Calu3 (cell line): Measurements from ENCODE around the gene GCAT. TPM values are rescaled to one million over a fixed set of nuclear protein-coding genes. Genes with fewer than 3 reads are reported as not detected.

Experiments used
- BruUV-seq: library from RNA; stranded (reverse); fragments of 400-500 nt; replicated peaks from 2 replicates; lab custom pipeline; 2021; lab: Mats Ljungman, UMichigan
- CTCF ChIA-PET: fragments of 300-600 bp; sonication (Branson Sonifier 250); formaldehyde crosslinking; loops from one replicate; lab custom pipeline; 2022; ENCODE audit warnings: antibody characterized with exemption; lab: Charles Lee
- DNase-seq: peaks from one replicate; pipeline ENCODE4 v3.0.0; 2022
- H3K27ac Mint-ChIP-seq: one replicate; pipeline ENCODE4 v1.8.0; 2022; ENCODE audit warnings: mixed read lengths; ENCODE audit not compliant: unreplicated experiment
- H3K27me3 Mint-ChIP-seq: one replicate; pipeline ENCODE4 v1.8.0; 2022; ENCODE audit warnings: mixed read lengths; ENCODE audit not compliant: unreplicated experiment
- H3K36me3 Mint-ChIP-seq: one replicate; pipeline ENCODE4 v1.8.0; 2022; ENCODE audit warnings: mild to moderate bottlenecking, moderate library complexity, mixed read lengths; ENCODE audit not compliant: insufficient read depth, unreplicated experiment
- H3K4me1 Mint-ChIP-seq: one replicate; pipeline ENCODE4 v1.8.0; 2022; ENCODE audit warnings: mild to moderate bottlenecking, low read depth, mixed read lengths; ENCODE audit not compliant: unreplicated experiment
- H3K4me3 Mint-ChIP-seq: one replicate; pipeline ENCODE4 v1.8.0; 2022; ENCODE audit warnings: mild to moderate bottlenecking, low read depth, moderate library complexity, mixed read lengths; ENCODE audit not compliant: unreplicated experiment
- H3K9me3 Mint-ChIP-seq: one replicate; pipeline ENCODE4 v1.8.0; 2022; ENCODE audit warnings: low read depth, mixed read lengths; ENCODE audit not compliant: unreplicated experiment
- intact Hi-C: fragments of 100-400 bp; cut with micrococcal nuclease; formaldehyde crosslinking; loops from one replicate; pipeline ENCODE4 v1.10.0; 2022; ENCODE audit not compliant: unreplicated experiment
- total RNA-seq: library from RNA; stranded (reverse); gene quantifications from 2 replicates; pipeline ENCODE4 v1.2.3, GENCODE V29; 2022
- TF ChIP-seq, protein P1 (sequence below): fragments of 200-600 bp; IDR thresholded peaks from one replicate; pipeline ENCODE4 v1.8.0; 2022; ENCODE audit warnings: antibody characterized with exemption; ENCODE audit not compliant: unreplicated experiment

The GCAT gene
- total RNA-seq, 1 experiment from 2014 or later, result 22.7 TPM

DNA sequence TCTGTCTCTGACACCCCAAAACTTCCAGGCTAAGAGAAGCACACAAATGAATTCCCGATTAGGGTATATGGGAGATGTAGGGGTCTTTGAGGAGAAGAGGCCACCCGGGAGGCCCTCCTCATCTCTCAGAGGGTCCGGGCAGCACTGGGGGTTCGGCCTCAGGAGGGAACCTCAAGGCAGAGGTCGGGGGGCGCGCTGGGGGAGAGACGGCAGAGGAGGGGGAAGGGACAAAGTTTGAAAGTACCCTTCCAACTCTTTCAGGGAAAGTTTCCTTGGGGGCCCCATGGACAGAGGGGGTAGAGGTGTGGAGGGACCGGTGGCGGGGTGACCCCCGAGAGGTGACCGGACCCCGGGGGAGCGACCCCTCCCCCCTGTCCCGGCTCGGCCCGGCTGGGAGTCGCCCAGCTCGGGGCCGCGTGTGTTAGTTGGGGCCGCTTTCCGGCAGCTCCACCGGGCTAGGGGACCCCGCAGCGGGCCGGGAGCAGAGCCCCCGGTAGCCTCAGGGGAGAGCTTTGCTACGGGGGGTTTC, 3.3 kb upstream of the GCAT start:
- BruUV-seq, result TSS peak; percentile 80
- peaks cover 16% of the 10 kb centered on the region for H3K4me1 Mint-ChIP-seq
- peaks cover 16% of the 10 kb centered on the region for H3K27me3 Mint-ChIP-seq
- peak overlapping the region; percentile 29 for H3K27ac Mint-ChIP-seq
- DNase-seq, result no peak
- peaks cover 63% of the 10 kb centered on the region for H3K36me3 Mint-ChIP-seq
- TF ChIP-seq, protein P1, sequence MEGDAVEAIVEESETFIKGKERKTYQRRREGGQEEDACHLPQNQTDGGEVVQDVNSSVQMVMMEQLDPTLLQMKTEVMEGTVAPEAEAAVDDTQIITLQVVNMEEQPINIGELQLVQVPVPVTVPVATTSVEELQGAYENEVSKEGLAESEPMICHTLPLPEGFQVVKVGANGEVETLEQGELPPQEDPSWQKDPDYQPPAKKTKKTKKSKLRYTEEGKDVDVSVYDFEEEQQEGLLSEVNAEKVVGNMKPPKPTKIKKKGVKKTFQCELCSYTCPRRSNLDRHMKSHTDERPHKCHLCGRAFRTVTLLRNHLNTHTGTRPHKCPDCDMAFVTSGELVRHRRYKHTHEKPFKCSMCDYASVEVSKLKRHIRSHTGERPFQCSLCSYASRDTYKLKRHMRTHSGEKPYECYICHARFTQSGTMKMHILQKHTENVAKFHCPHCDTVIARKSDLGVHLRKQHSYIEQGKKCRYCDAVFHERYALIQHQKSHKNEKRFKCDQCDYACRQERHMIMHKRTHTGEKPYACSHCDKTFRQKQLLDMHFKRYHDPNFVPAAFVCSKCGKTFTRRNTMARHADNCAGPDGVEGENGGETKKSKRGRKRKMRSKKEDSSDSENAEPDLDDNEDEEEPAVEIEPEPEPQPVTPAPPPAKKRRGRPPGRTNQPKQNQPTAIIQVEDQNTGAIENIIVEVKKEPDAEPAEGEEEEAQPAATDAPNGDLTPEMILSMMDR, result no peak
- intact Hi-C loops, result no loop called here
- peak overlapping the region; percentile 90 for H3K4me3 Mint-ChIP-seq
- no peaks in the 10 kb centered on the region for H3K9me3 Mint-ChIP-seq
- CTCF ChIA-PET, result no interaction called here

DNA sequence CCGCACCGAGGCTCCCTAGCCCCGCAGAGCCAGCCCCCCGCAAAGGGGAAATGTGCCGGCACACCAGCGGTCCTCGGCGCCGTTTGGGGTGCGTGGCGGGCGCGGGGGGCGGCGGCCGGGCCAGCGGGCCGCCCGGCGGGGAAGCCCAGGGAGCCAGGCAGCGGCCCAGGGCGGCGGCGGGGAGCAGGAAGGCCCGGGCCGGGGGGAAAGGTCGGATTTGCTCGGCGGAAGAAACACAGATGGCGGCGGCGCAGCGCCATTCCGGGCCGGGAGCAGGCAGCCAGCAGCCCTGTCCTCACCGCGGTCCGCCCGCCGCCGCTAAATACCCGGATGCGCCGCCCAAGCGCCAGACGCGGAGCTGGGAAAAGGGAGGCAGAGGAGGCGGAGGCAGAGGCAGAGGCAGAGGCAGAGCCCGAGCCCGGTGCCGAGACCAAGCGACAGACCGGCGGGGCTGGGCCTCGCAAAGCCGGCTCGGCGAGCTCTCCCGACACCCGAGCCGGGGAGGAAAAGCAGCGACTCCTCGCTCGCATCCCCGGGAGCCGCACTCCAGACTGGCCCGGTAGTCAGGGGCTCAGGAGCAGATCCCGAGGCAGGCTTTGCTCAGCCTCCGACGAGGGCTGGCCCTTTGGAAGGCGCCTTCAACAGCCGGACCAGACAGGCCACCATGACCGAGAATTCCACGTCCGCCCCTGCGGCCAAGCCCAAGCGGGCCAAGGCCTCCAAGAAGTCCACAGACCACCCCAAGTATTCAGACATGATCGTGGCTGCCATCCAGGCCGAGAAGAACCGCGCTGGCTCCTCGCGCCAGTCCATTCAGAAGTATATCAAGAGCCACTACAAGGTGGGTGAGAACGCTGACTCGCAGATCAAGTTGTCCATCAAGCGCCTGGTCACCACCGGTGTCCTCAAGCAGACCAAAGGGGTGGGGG, 2.6 kb upstream of the GCAT start:
- Mint-ChIP-seq H3K9me3 (no peaks in the 10 kb centered on the region), H3K27ac (peak overlapping the region; percentile 86), H3K4me1 (peaks cover 16% of the 10 kb centered on the region), H3K27me3 (peaks cover 16% of the 10 kb centered on the region), H3K4me3 (peak overlapping the region; percentile 90), H3K36me3 (peaks cover 63% of the 10 kb centered on the region)
- intact Hi-C loops, result no loop called here
- BruUV-seq, result no TSS peak
- CTCF ChIA-PET, result no interaction called here
- TF ChIP-seq, protein P1, result no peak
- DNase-seq, result peak; percentile 93

DNA sequence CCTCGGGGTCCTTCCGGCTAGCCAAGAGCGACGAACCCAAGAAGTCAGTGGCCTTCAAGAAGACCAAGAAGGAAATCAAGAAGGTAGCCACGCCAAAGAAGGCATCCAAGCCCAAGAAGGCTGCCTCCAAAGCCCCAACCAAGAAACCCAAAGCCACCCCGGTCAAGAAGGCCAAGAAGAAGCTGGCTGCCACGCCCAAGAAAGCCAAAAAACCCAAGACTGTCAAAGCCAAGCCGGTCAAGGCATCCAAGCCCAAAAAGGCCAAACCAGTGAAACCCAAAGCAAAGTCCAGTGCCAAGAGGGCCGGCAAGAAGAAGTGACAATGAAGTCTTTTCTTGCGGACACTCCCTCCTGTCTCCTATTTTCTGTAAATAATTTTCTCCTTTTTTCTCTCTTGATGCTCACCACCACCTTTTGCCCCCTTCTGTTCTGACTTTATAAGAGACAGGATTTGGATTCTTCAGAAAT, 1.9 kb upstream of the GCAT start:
- Mint-ChIP-seq H3K4me1 (peaks cover 16% of the 10 kb centered on the region), H3K36me3 (peaks cover 63% of the 10 kb centered on the region), H3K27ac (peak overlapping the region; percentile 86), H3K27me3 (peaks cover 16% of the 10 kb centered on the region), H3K9me3 (no peaks in the 10 kb centered on the region), H3K4me3 (peak overlapping the region; percentile 90)
- BruUV-seq, result no TSS peak
- DNase-seq, result no peak
- CTCF ChIA-PET, result no interaction called here
- intact Hi-C loops, result no loop called here
- TF ChIP-seq, protein P1, result no peak

DNA sequence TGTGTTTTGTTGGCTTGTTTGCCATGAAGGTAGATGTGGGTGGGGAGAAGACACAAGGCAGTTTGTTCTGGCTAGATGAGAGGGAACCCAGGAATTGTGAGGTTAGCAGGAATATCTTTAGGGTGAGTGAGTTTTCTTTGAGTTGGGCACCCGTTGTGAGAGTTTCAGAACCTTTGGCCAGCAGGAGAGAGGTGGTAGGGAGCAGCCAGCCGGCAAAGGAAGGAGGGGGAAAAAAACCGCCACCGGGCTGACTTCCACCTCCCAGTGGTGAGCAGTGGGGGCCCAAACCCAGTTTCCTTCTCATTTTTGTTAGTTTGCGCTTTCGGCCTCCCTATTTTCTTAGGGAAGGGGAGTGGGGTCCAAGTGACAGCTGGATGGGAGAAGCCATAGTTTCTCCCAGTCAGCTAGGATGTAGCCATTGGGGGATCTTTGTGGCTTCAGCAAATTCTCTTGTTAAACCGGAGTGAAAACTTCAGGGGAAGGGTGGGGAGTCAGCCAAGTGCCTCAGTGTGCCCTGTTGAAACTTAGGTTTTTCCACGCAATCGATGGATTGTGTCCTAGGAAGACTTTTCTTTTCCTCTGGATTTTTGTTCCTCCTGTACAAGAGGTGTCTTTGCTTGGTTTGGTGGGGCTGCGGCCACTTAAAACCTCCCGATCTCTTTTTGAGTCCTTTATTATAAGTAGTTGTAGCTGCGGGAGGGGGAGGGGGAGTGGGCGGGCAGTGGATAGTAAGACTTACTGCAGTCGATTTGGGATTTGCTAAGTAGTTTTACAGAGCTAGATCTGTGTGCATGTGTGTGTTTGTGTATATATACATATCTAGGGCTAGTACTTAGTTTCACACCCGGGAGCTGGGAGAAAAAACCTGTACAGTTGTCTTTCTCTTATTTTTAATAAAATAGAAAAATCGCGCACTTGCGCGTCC, 1.1 kb upstream of the GCAT start:
- peak overlapping the region; percentile 86 for H3K27ac Mint-ChIP-seq
- H3K27me3 Mint-ChIP-seq, result peaks cover 16% of the 10 kb centered on the region
- CTCF ChIA-PET, result interaction anchor here (0.7 to 1.1 kb wide), 7 partner anchors 11 to 428 kb away, joined by 3 to 26 read pairs (median 6); partner anchors contain the start of genes ANKRD54 and NOL12
- H3K36me3 Mint-ChIP-seq, result peaks cover 63% of the 10 kb centered on the region
- DNase-seq, result no peak
- TSS peak; percentile 70 for BruUV-seq
- intact Hi-C loops, result no loop called here
- peaks cover 16% of the 10 kb centered on the region for H3K4me1 Mint-ChIP-seq
- H3K4me3 Mint-ChIP-seq, result peak overlapping the region; percentile 90
- TF ChIP-seq, protein P1, result no peak
- H3K9me3 Mint-ChIP-seq, result no peaks in the 10 kb centered on the region
